NCI-H2227 (cell line): ENCODE data around the gene MYF6.

Experiments
- DNase-seq: peaks from one replicate; lab custom pipeline; 2025; ENCODE audit not compliant: unreplicated experiment; lab: John Stamatoyannopoulos, UW

MYF6 gene

GRCh38 chr12:80754274-80754673, 46.8 kb downstream of the MYF6 start:
- no peak for DNase-seq

GRCh38 chr12:80756875-80757274, 49.4 kb downstream of the MYF6 start:
- DNase-seq: no peak
